Right renal cortex interstitium (tissue), 3 donors: ENCODE results near the gene CFLAR. TPM values are rescaled to one million over a fixed set of nuclear protein-coding genes. Genes with fewer than 3 reads are reported as not detected.
"Not testable (repeated sequence)": the region's sequence is repeated elsewhere in the genome, so short reads cannot be mapped to it uniquely, and the experiment has no call there.

Source experiments
- DNase-seq, 3 donors: peaks; one replicate each; pipeline ENCODE4 v3.0.0-alpha.2; 2013; ENCODE audit warnings: low read depth in 3 of 3, low spot score in 2 of 3
- polyA plus RNA-seq, 3 donors: library from polyadenylated mRNA; unstranded; fragments of 120-200 nt; gene quantifications; one replicate each; pipeline ENCODE4 v1.2.1, GENCODE V29; 2013; ENCODE audit not compliant: insufficient read length in 3 of 3

CFLAR gene
- polyA plus RNA-seq, 3 donors: 50.2 to 55.3 (median 52.8) TPM

GRCh38 chr2:201144101-201145051 is 28.4 kb downstream of the CFLAR start:
- no peak for DNase-seq

GRCh38 chr2:201148434-201148990 is 32.5 kb downstream of the CFLAR start:
- no peak for DNase-seq

- DNase-seq: no peak
Measured at GRCh38 chr2:201149064-201149820, 33.3 kb downstream of the CFLAR start.

GRCh38 chr2:201149821-201150165 is 33.8 kb downstream of the CFLAR start:
- DNase-seq: not testable (repeated sequence)

GRCh38 chr2:201150454-201151020 is 34.6 kb downstream of the CFLAR start:
- no peak for DNase-seq

- DNase-seq: no peak
Measured at GRCh38 chr2:201151127-201151981, 35.4 kb downstream of the CFLAR start.

- DNase-seq: no peak
Measured at GRCh38 chr2:201152517-201152916, 36.6 kb downstream of the CFLAR start.

- no peak for DNase-seq
Measured at GRCh38 chr2:201152999-201153815, 37.2 kb downstream of the CFLAR start.

GRCh38 chr2:201154615-201155399 is 38.8 kb downstream of the CFLAR start:
- DNase-seq: no peak

- DNase-seq: no peak
Measured at GRCh38 chr2:201156036-201156435, 40.1 kb downstream of the CFLAR start.

GRCh38 chr2:201156640-201157039 is 40.7 kb downstream of the CFLAR start:
- DNase-seq: no peak

GRCh38 chr2:201157694-201158093 is 41.7 kb downstream of the CFLAR start:
- no peak for DNase-seq

- peak in 2 of 3 donors; percentile 49 to 54 for DNase-seq
Measured at GRCh38 chr2:201158111-201158929, 42.4 kb downstream of the CFLAR start.

GRCh38 chr2:201164166-201164565 is 48.2 kb downstream of the CFLAR start:
- no peak for DNase-seq

GRCh38 chr2:201167546-201167945 is 51.6 kb downstream of the CFLAR start:
- DNase-seq: no peak

- not testable (repeated sequence) for DNase-seq
Measured at GRCh38 chr2:201168496-201168895, 52.5 kb downstream of the CFLAR start.

GRCh38 chr2:201171259-201171814 is 55.4 kb downstream of the CFLAR start:
- no peak for DNase-seq
